Measurements from ENCODE around the gene TK2.

DNA sequence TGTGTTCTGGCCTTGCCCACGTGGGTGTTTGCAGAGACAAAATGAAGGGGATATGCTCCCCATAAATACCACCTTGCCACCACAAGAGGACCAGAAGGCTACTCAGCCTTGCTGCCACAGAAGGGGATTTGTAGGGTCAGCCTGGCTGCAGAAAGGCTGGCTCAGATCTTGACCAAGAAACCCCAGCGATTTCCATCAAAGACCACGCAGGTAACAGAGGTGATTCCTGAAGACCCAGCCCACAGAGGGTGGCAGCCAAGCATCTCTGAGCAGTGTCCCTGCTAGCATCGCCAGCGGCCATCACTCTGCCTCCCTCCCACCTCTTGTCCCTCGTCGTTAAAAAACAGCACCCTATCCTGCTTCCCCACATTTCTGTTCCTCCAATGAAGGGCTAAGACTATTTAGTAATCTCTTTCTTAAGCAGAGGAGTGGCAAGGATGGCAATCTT is 68.0 kb downstream of the TK2 start:
- TF ChIP-seq, protein P1, sequence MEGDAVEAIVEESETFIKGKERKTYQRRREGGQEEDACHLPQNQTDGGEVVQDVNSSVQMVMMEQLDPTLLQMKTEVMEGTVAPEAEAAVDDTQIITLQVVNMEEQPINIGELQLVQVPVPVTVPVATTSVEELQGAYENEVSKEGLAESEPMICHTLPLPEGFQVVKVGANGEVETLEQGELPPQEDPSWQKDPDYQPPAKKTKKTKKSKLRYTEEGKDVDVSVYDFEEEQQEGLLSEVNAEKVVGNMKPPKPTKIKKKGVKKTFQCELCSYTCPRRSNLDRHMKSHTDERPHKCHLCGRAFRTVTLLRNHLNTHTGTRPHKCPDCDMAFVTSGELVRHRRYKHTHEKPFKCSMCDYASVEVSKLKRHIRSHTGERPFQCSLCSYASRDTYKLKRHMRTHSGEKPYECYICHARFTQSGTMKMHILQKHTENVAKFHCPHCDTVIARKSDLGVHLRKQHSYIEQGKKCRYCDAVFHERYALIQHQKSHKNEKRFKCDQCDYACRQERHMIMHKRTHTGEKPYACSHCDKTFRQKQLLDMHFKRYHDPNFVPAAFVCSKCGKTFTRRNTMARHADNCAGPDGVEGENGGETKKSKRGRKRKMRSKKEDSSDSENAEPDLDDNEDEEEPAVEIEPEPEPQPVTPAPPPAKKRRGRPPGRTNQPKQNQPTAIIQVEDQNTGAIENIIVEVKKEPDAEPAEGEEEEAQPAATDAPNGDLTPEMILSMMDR (IDR thresholded peaks at IDR 0.05 in 8 of 11, conservative IDR thresholded peaks at IDR 0.05 in 3 of 11): no peak
- no peak for TF ChIP-seq POLR2AphosphoS5 (IDR thresholded peaks at IDR 0.05)
- no peak for TF ChIP-seq POLR2A (IDR thresholded peaks at IDR 0.05)
